HG03342 (cell line): ENCODE data around the gene NOP14.
"Not testable (repeated sequence)": the region's sequence is repeated elsewhere in the genome, so short reads cannot be mapped to it uniquely, and the experiment has no call there.

Experiments
- ATAC-seq: cut with Tn5 transposase; IDR thresholded peaks from one replicate; pipeline ENCODE4 v1.9.1; 2021; ENCODE audit warnings: mild to moderate bottlenecking, moderate library complexity; ENCODE audit not compliant: unreplicated experiment

NOP14 gene

GRCh38 chr4:2963175-2963965, at the start of gene NOP14, which contains the start of gene GRK4:
NOP14 (minus strand) TSS chr4:2963406; CDS start chr4:2963319, 87 bp downstream.
GRK4 (plus strand) TSS chr4:2963571; CDS start chr4:2964071, 500 bp downstream.
- ATAC-seq = peak; percentile 89

- no peak for ATAC-seq
Measured at GRCh38 chr4:3011456-3012220, 48.4 kb upstream of the NOP14 start.

GRCh38 chr4:3010998-3011397, 47.8 kb upstream of the NOP14 start:
- ATAC-seq = no peak

GRCh38 chr4:3010577-3010976, 47.4 kb upstream of the NOP14 start:
- no peak for ATAC-seq

GRCh38 chr4:3009422-3009821, 46.2 kb upstream of the NOP14 start:
- no peak for ATAC-seq

GRCh38 chr4:3007724-3008123, 44.5 kb upstream of the NOP14 start:
- no peak for ATAC-seq

- no peak for ATAC-seq
Measured at GRCh38 chr4:2996415-2996814, 33.2 kb upstream of the NOP14 start.

- ATAC-seq = no peak
Measured at GRCh38 chr4:2995546-2996265, 32.5 kb upstream of the NOP14 start.

GRCh38 chr4:2994917-2995316, 31.7 kb upstream of the NOP14 start:
- ATAC-seq = no peak

- no peak for ATAC-seq
Measured at GRCh38 chr4:2991243-2991642, 28.0 kb upstream of the NOP14 start.

GRCh38 chr4:2983715-2984114, 20.5 kb upstream of the NOP14 start:
- not testable (repeated sequence) for ATAC-seq

GRCh38 chr4:2982012-2982411, 18.8 kb upstream of the NOP14 start:
- ATAC-seq = no peak

- ATAC-seq = no peak
Measured at GRCh38 chr4:2981256-2981819, 18.1 kb upstream of the NOP14 start.

GRCh38 chr4:2977211-2978088, 14.2 kb upstream of the NOP14 start:
- ATAC-seq = no peak

- no peak for ATAC-seq
Measured at GRCh38 chr4:2971275-2971674, 8.1 kb upstream of the NOP14 start.

- ATAC-seq = no peak
Measured at GRCh38 chr4:2968381-2968780, 5.2 kb upstream of the NOP14 start.

GRCh38 chr4:2965262-2965661, 2.1 kb upstream of the NOP14 start:
- ATAC-seq = no peak

GRCh38 chr4:2964706-2965258, 1.6 kb upstream of the NOP14 start:
- no peak for ATAC-seq

- peak; percentile 29 for ATAC-seq
Measured at GRCh38 chr4:2963966-2964471, 813 bp upstream of the NOP14 start.
